KMS-11 (cell line): ENCODE measurements around the gene MRPL28.
"Not testable (repeated sequence)": the region's sequence is repeated elsewhere in the genome, so short reads cannot be mapped to it uniquely, and the experiment has no call there.

Source experiments
- H2AFZ ChIP-seq: fragments of 200-600 bp; sonication (generic); 2 replicates; pipeline ENCODE4 v1.6.1; 2016; ENCODE audit warnings: antibody characterized with exemption, mixed run types, low read depth
- H3K27ac ChIP-seq: fragments of 200-600 bp; sonication (generic); 2 replicates; pipeline ENCODE4 v1.6.1; 2016; ENCODE audit warnings: mild to moderate bottlenecking, mixed run types
- H3K27me3 ChIP-seq: fragments of 200-600 bp; sonication (generic); 2 replicates; pipeline ENCODE4 v1.6.1; 2017; ENCODE audit warnings: mild to moderate bottlenecking, low read depth, mixed run types, moderate library complexity; ENCODE audit not compliant: insufficient read depth
- H3K36me3 ChIP-seq: fragments of 200-600 bp; sonication (generic); 2 replicates; pipeline ENCODE4 v1.6.1; 2017; ENCODE audit warnings: mild to moderate bottlenecking, mixed run types; ENCODE audit not compliant: insufficient read depth
- H3K4me1 ChIP-seq: fragments of 200-600 bp; sonication (generic); 2 replicates; pipeline ENCODE4 v1.6.1; 2016; ENCODE audit warnings: mild to moderate bottlenecking, low read depth, mixed run types; ENCODE audit not compliant: poor library complexity, severe bottlenecking
- H3K4me2 ChIP-seq: fragments of 200-600 bp; sonication (generic); 2 replicates; pipeline ENCODE4 v1.7.0; 2016; ENCODE audit warnings: mild to moderate bottlenecking, mixed run types
- H3K4me3 ChIP-seq: fragments of 200-600 bp; sonication (generic); IDR thresholded peaks from 2 replicates; pipeline ENCODE4 v1.6.1; 2017; ENCODE audit warnings: low read depth, low read length, mixed read lengths; ENCODE audit not compliant: insufficient read depth
- H3K79me2 ChIP-seq: fragments of 200-600 bp; sonication (generic); 2 replicates; pipeline ENCODE4 v1.6.1; 2016; ENCODE audit warnings: low read depth, mixed run types; ENCODE audit not compliant: insufficient read depth
- H3K9ac ChIP-seq: fragments of 200-600 bp; sonication (generic); 2 replicates; pipeline ENCODE4 v1.6.1; 2016; ENCODE audit warnings: mild to moderate bottlenecking, mixed run types
- H4K20me1 ChIP-seq: fragments of 200-600 bp; sonication (generic); 2 replicates; pipeline ENCODE4 v1.6.1; 2016; ENCODE audit warnings: mild to moderate bottlenecking, mixed run types; ENCODE audit not compliant: insufficient read depth
- CTCF ChIP-seq: fragments of 200-600 bp; sonication (generic); conservative IDR thresholded peaks from 2 replicates; pipeline ENCODE4 v1.6.1; 2017; ENCODE audit warnings: low read depth, mild to moderate bottlenecking, antibody characterized with exemption, low read length, moderate library complexity, mixed read lengths

The MRPL28 gene

GRCh38 chr16:380762-381011 lies 10.3 kb upstream of the MRPL28 start:
- H3K9ac ChIP-seq: no peak overlapping the region; the same call in 1 of the 2 replicates
- no peaks in the 10 kb centered on the region for H3K36me3 ChIP-seq
- H3K4me3 ChIP-seq: no peak overlapping the region
- H3K27me3 ChIP-seq: no peaks in the 10 kb centered on the region
- H3K4me2 ChIP-seq: peak overlapping the region; percentile 83
- no peaks in the 10 kb centered on the region; the same call in 1 of the 2 replicates for H3K79me2 ChIP-seq
- H4K20me1 ChIP-seq: no peaks in the 10 kb centered on the region
- no peak overlapping the region for H2AFZ ChIP-seq
- peaks cover 17% of the 10 kb centered on the region for H3K4me1 ChIP-seq
- TF ChIP-seq CTCF: no peak
- no peak overlapping the region for H3K27ac ChIP-seq

- Histone ChIP-seq H4K20me1 (no peaks in the 10 kb centered on the region), H3K4me2 (peak overlapping the region; percentile 83; the same call in 1 of the 2 replicates), H3K36me3 (no peaks in the 10 kb centered on the region), H3K27ac (no peak overlapping the region), H2AFZ (no peak overlapping the region), H3K79me2 (no peaks in the 10 kb centered on the region; the same call in 1 of the 2 replicates), H3K9ac (no peak overlapping the region), H3K27me3 (no peaks in the 10 kb centered on the region), H3K4me1 (peaks cover 15% of the 10 kb centered on the region), H3K4me3 (no peak overlapping the region)
- TF ChIP-seq CTCF: no peak
Measured at GRCh38 chr16:379961-380761, 9.8 kb upstream of the MRPL28 start.

GRCh38 chr16:379183-379960 lies 9.0 kb upstream of the MRPL28 start:
- H3K27ac ChIP-seq: no peak overlapping the region

GRCh38 chr16:378821-379182 lies 8.5 kb upstream of the MRPL28 start:
- peaks cover 15% of the 10 kb centered on the region for H3K4me1 ChIP-seq
- no peaks in the 10 kb centered on the region; the same call in 1 of the 2 replicates for H3K79me2 ChIP-seq
- no peaks in the 10 kb centered on the region for H4K20me1 ChIP-seq
- no peak for TF ChIP-seq CTCF
- H3K4me3 ChIP-seq: no peak overlapping the region
- no peak overlapping the region for H3K27ac ChIP-seq
- no peak overlapping the region for H3K4me2 ChIP-seq
- no peaks in the 10 kb centered on the region for H3K36me3 ChIP-seq
- H3K27me3 ChIP-seq: no peaks in the 10 kb centered on the region
- no peak overlapping the region for H2AFZ ChIP-seq
- H3K9ac ChIP-seq: no peak overlapping the region

More at GRCh38 chr16:379183-379960, 9.0 kb upstream of the MRPL28 start:
- Histone ChIP-seq H4K20me1 (no peaks in the 10 kb centered on the region), H3K36me3 (no peaks in the 10 kb centered on the region), H3K79me2 (no peaks in the 10 kb centered on the region; the same call in 1 of the 2 replicates), H3K4me2 (no peak overlapping the region), H3K9ac (no peak overlapping the region), H3K4me1 (peaks cover 15% of the 10 kb centered on the region), H3K4me3 (no peak overlapping the region), H3K27me3 (no peaks in the 10 kb centered on the region), H2AFZ (no peak overlapping the region)
- TF ChIP-seq CTCF: no peak

GRCh38 chr16:378113-378820 lies 7.9 kb upstream of the MRPL28 start:
- not testable (repeated sequence) for H3K4me3 ChIP-seq, H2AFZ ChIP-seq, H3K9ac ChIP-seq, H3K4me2 ChIP-seq, H3K79me2 ChIP-seq, H3K36me3 ChIP-seq, H4K20me1 ChIP-seq, H3K27me3 ChIP-seq, H3K27ac ChIP-seq
- peaks cover 15% of the 10 kb centered on the region for H3K4me1 ChIP-seq
